Measurements from ENCODE around the gene GRIN1. TPM values are rescaled to one million over a fixed set of nuclear protein-coding genes. Genes with fewer than 3 reads are reported as not detected.

Gene GRIN1
- total RNA-seq, 1 donor from 2014 or later = not detected

DNA sequence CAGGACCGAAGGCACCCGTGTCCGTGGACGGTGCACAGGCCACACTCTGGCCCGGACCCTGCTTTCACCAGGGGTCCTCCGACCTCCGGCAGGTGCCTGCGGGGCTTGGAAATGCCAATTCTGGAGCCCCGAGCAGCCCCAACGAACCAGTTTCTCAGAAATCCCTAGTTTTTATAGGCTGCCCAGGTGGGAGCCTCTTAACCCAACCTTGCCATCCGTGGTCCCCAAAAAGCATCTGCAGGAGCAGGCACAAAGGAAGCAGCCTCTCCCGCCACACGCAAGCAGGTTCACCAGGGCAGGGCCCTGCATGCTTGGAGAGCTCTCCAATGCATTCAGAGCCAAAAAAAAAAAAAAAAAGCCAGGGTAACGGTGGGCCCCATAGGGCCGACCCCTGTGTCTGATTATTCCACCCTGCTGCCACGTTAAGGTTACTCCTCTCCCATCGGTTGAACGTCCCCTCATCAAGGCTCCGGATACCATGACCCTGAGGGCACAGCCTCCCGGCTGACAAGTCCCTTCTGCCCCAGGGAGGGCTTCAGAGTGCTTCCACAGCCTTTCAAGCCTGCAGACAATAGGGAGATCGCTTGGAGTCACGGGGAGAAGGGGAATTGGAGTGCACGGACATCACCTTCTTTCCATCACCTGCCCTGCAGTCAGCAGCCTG is 62.4 kb downstream of the GRIN1 start:
- H3K9me3 ChIP-seq (ENCODE audit: control insufficient read depth in 3 of 3, low read length in 3 of 3) = no peaks in the 10 kb centered on the region
- no peaks in the 10 kb centered on the region for H3K27me3 ChIP-seq (ENCODE audit: control insufficient read depth in 3 of 3, insufficient read depth in 3 of 3, low read length in 3 of 3)
- no peaks in the 10 kb centered on the region for H3K36me3 ChIP-seq (ENCODE audit: control insufficient read depth in 3 of 3, insufficient read depth in 3 of 3, low read length in 3 of 3)
- H3K4me1 ChIP-seq (ENCODE audit: control insufficient read depth in 3 of 3, insufficient read depth in 3 of 3, low read length in 3 of 3) = peaks cover 60 to 80% (median 75%) of the 10 kb centered on the region in 3 donors
- H3K4me3 ChIP-seq (ENCODE audit: low read length in 3 of 3) = peak overlapping the region; percentile 72 to 87 (median 83)
- H3K9ac ChIP-seq (ENCODE audit: low read depth in 1 of 3, low read length in 3 of 3) = peak overlapping the region; percentile 63 to 88 (median 72)
- H3K27ac ChIP-seq (ENCODE audit: low read depth, low read length) = peak overlapping the region; percentile 66

DNA sequence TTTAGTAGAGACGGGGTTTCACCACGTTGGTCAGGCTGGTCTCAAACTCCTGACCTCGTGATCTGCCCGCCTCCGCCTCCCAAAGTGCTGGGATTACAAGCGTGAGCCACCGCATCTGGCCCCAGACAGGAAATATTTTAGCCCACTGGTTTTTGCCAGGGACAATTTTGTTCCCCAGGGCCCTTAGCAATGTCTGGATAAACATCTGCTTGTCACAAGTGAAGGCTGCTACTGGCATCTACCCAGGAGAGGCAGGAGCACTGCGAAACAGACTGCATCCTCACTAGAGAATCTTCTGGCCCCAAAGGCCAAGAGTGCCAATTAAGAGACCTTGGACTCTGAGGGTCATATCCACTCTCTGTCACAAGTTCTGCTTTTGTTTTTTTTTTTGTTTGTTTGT is 64.0 kb downstream of the GRIN1 start:
- no peak overlapping the region for H3K4me3 ChIP-seq (ENCODE audit: low read length in 3 of 3)
- H3K27me3 ChIP-seq (ENCODE audit: control insufficient read depth in 3 of 3, insufficient read depth in 3 of 3, low read length in 3 of 3) = no peaks in the 10 kb centered on the region
- peaks cover 67 to 79% (median 68%) of the 10 kb centered on the region in 3 donors for H3K4me1 ChIP-seq (ENCODE audit: control insufficient read depth in 3 of 3, insufficient read depth in 3 of 3, low read length in 3 of 3)
- H3K9me3 ChIP-seq (ENCODE audit: control insufficient read depth in 3 of 3, low read length in 3 of 3) = no peaks in the 10 kb centered on the region
- no peak overlapping the region for H3K27ac ChIP-seq (ENCODE audit: low read depth, low read length)
- peak overlapping the region in 1 of 3 donors; percentile 8 for H3K9ac ChIP-seq (ENCODE audit: low read depth in 1 of 3, low read length in 3 of 3)
- peaks cover 0 to 7% (median 3%) of the 10 kb centered on the region in 3 donors for H3K36me3 ChIP-seq (ENCODE audit: control insufficient read depth in 3 of 3, insufficient read depth in 3 of 3, low read length in 3 of 3)

DNA sequence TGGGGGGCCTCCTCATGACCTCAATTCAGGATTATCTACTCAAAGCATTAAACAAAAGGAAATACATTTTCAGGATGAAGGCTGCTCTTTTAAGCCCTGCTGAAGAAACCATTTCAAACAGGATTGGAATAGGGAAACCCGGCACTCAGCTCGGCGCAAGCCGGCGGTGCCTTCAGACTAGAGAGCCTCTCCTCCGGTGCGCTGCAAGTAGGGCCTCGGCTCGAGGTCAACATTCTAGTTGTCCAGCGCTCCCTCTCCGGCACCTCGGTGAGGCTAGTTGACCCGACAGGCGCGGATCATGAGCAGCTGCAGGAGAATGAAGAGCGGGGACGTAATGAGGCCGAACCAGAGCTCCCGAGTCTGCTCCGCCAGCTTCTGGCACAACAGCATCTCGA is 65.8 kb downstream of the GRIN1 start:
- peak overlapping the region; percentile 73 for H3K27ac ChIP-seq (ENCODE audit: low read depth, low read length)
- peaks cover 51 to 62% (median 52%) of the 10 kb centered on the region in 3 donors for H3K4me1 ChIP-seq (ENCODE audit: control insufficient read depth in 3 of 3, insufficient read depth in 3 of 3, low read length in 3 of 3)
- peak overlapping the region; percentile 84 to 93 (median 91) for H3K9ac ChIP-seq (ENCODE audit: low read depth in 1 of 3, low read length in 3 of 3)
- H3K27me3 ChIP-seq (ENCODE audit: control insufficient read depth in 3 of 3, insufficient read depth in 3 of 3, low read length in 3 of 3) = no peaks in the 10 kb centered on the region
- peaks cover 3 to 12% (median 3%) of the 10 kb centered on the region in 3 donors for H3K36me3 ChIP-seq (ENCODE audit: control insufficient read depth in 3 of 3, insufficient read depth in 3 of 3, low read length in 3 of 3)
- no peaks in the 10 kb centered on the region for H3K9me3 ChIP-seq (ENCODE audit: control insufficient read depth in 3 of 3, low read length in 3 of 3)
- peak overlapping the region; percentile 96 to 99 (median 97) for H3K4me3 ChIP-seq (ENCODE audit: low read length in 3 of 3)

DNA sequence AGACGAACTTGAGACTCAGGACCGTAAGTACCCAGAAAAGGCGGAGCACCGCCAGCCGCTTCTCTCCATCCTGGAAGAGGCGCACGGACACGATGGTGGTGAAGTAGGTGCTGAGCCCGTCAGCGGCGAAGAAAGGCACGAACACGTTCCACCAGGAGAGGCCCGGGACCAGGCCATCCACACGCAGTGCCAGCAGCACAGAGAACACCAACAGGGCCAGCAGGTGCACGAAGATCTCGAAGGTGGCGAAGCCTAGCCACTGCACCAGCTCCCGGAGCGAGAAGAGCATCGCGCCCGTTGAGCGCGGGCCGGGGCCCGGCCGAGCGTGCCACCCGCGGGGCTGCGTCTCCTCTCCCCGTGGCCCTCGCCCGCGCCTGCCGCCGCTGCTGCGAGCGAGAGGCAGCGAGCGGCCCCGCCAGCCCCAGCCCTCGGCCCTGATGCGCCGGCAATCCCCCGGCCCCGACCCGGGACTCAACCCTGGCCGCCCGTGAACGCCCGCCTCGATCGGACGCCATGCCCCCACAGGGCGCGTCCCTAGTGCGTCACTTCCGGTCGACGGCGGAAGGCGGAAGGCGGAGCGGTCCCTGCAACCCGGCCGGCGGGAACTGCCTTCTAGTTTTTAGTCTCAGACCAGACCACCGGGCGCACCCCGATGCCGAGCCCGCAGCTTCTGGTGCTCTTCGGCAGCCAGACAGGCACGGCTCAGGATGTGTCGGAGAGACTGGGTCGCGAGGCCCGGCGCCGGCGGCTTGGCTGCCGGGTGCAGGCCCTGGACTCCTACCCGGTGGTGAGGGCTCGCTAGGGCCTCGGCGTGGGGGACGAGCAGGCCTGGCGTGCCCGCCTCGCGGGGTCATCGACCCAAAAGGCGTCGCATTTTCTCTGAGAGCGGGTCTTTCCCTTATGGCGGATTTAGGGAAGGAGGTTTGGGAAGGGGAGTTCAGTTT is 66.4 kb downstream of the GRIN1 start, which contains the start of the genes NDOR1 and TMEM203:
NDOR1 (plus strand) TSS at position 575 of the 944 bp plus-strand sequence; CDS start at position 653, 78 bp downstream.
TMEM203 (minus strand) TSS at position 523 of the 944 bp plus-strand sequence; CDS start at position 289, 234 bp downstream.
- Histone ChIP-seq H3K27me3 (ENCODE audit: control insufficient read depth in 3 of 3, insufficient read depth in 3 of 3, low read length in 3 of 3) (no peaks in the 10 kb centered on the region), H3K36me3 (ENCODE audit: control insufficient read depth in 3 of 3, insufficient read depth in 3 of 3, low read length in 3 of 3) (peaks cover 3 to 12% (median 3%) of the 10 kb centered on the region in 3 donors), H3K4me3 (ENCODE audit: low read length in 3 of 3) (peak within 1 kb of the TSS; percentile 96 to 99 (median 97)), H3K9me3 (ENCODE audit: control insufficient read depth in 3 of 3, low read length in 3 of 3) (no peaks in the 10 kb centered on the region), H3K9ac (ENCODE audit: low read depth in 1 of 3, low read length in 3 of 3) (peak within 1 kb of the TSS; percentile 84 to 93 (median 91)), H3K4me1 (ENCODE audit: control insufficient read depth in 3 of 3, insufficient read depth in 3 of 3, low read length in 3 of 3) (peaks cover 51 to 61% (median 52%) of the 10 kb centered on the region in 3 donors), H3K27ac (ENCODE audit: low read depth, low read length) (peak within 1 kb of the TSS; percentile 73)

DNA sequence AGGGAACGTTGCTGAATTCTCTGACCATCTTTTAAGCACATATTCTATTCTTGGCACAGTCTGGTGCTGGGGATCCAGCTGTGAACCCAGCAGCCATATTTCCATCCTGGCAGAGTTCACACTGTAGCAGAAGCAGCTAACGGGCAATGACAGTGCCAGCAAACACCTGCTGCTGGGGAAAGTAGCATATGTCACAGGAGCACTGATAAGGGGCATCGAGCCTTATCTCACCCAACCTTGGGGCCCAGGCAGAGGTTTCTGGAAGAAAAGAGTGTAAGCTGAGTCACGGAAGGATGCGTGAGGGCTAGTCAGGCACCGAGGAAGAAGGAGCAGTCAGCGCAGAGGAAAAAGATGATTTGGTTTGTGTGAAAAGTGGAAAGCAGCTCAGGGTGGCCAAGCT is 67.6 kb downstream of the GRIN1 start:
- peak overlapping the region; percentile 84 to 93 (median 91) for H3K9ac ChIP-seq (ENCODE audit: low read depth in 1 of 3, low read length in 3 of 3)
- H3K27me3 ChIP-seq (ENCODE audit: control insufficient read depth in 3 of 3, insufficient read depth in 3 of 3, low read length in 3 of 3) = no peaks in the 10 kb centered on the region
- peak overlapping the region; percentile 96 to 99 (median 97) for H3K4me3 ChIP-seq (ENCODE audit: low read length in 3 of 3)

GRCh38 chr9:137211532-137211931 is 72.6 kb downstream of the GRIN1 start:
- H3K9me3 ChIP-seq (ENCODE audit: control insufficient read depth in 3 of 3, low read length in 3 of 3) = no peaks in the 10 kb centered on the region
- H3K36me3 ChIP-seq (ENCODE audit: control insufficient read depth in 3 of 3, insufficient read depth in 3 of 3, low read length in 3 of 3) = peaks cover 3 to 12% (median 5%) of the 10 kb centered on the region in 3 donors
- peaks cover 4 to 12% (median 5%) of the 10 kb centered on the region in 3 donors for H3K4me1 ChIP-seq (ENCODE audit: control insufficient read depth in 3 of 3, insufficient read depth in 3 of 3, low read length in 3 of 3)
- no peak overlapping the region for H3K9ac ChIP-seq (ENCODE audit: low read depth in 1 of 3, low read length in 3 of 3)
- H3K27ac ChIP-seq (ENCODE audit: low read depth, low read length) = no peak overlapping the region
- no peak overlapping the region for H3K4me3 ChIP-seq (ENCODE audit: low read length in 3 of 3)
- H3K27me3 ChIP-seq (ENCODE audit: control insufficient read depth in 3 of 3, insufficient read depth in 3 of 3, low read length in 3 of 3) = no peaks in the 10 kb centered on the region

More for the DNA sequence above, 67.6 kb downstream of the GRIN1 start:
- Histone ChIP-seq H3K36me3 (ENCODE audit: control insufficient read depth in 3 of 3, insufficient read depth in 3 of 3, low read length in 3 of 3) (peaks cover 3 to 12% (median 3%) of the 10 kb centered on the region in 3 donors), H3K27ac (ENCODE audit: low read depth, low read length) (no peak overlapping the region), H3K9me3 (ENCODE audit: control insufficient read depth in 3 of 3, low read length in 3 of 3) (no peaks in the 10 kb centered on the region), H3K4me1 (ENCODE audit: control insufficient read depth in 3 of 3, insufficient read depth in 3 of 3, low read length in 3 of 3) (peaks cover 45 to 54% (median 46%) of the 10 kb centered on the region in 3 donors)

- Histone ChIP-seq H3K4me3 (ENCODE audit: low read length in 3 of 3) (no peak overlapping the region), H3K27ac (ENCODE audit: low read depth, low read length) (no peak overlapping the region), H3K9ac (ENCODE audit: low read depth in 1 of 3, low read length in 3 of 3) (no peak overlapping the region), H3K27me3 (ENCODE audit: control insufficient read depth in 3 of 3, insufficient read depth in 3 of 3, low read length in 3 of 3) (no peaks in the 10 kb centered on the region), H3K36me3 (ENCODE audit: control insufficient read depth in 3 of 3, insufficient read depth in 3 of 3, low read length in 3 of 3) (peaks cover 1 to 6% (median 5%) of the 10 kb centered on the region in 3 donors), H3K9me3 (ENCODE audit: control insufficient read depth in 3 of 3, low read length in 3 of 3) (no peaks in the 10 kb centered on the region), H3K4me1 (ENCODE audit: control insufficient read depth in 3 of 3, insufficient read depth in 3 of 3, low read length in 3 of 3) (peaks cover 4 to 12% (median 7%) of the 10 kb centered on the region in 3 donors)
Observed at GRCh38 chr9:137212520-137212919, 73.6 kb downstream of the GRIN1 start.

GRCh38 chr9:137213160-137214060 is 74.5 kb downstream of the GRIN1 start:
- Histone ChIP-seq H3K4me1 (ENCODE audit: control insufficient read depth in 3 of 3, insufficient read depth in 3 of 3, low read length in 3 of 3) (peaks cover 8 to 19% (median 14%) of the 10 kb centered on the region in 3 donors), H3K9me3 (ENCODE audit: control insufficient read depth in 3 of 3, low read length in 3 of 3) (no peaks in the 10 kb centered on the region), H3K27ac (ENCODE audit: low read depth, low read length) (no peak overlapping the region), H3K36me3 (ENCODE audit: control insufficient read depth in 3 of 3, insufficient read depth in 3 of 3, low read length in 3 of 3) (peaks cover 0 to 6% (median 5%) of the 10 kb centered on the region in 3 donors), H3K9ac (ENCODE audit: low read depth in 1 of 3, low read length in 3 of 3) (no peak overlapping the region), H3K4me3 (ENCODE audit: low read length in 3 of 3) (no peak overlapping the region), H3K27me3 (ENCODE audit: control insufficient read depth in 3 of 3, insufficient read depth in 3 of 3, low read length in 3 of 3) (no peaks in the 10 kb centered on the region)

DNA sequence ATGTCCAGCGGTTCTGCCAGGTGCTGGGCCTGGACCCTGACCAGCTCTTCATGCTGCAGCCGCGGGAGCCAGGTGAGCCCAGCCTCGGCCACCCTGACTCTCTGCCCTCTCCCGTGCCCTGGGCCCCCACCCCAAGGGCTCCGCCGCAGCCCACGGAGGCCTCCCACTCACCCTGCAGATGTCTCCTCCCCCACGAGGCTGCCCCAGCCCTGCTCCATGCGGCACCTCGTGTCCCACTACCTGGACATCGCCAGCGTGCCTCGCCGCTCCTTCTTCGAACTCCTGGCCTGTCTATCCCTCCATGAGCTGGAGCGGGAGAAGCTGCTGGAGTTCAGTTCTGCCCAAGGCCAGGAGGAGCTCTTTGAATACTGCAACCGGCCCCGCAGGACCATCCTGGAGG is 75.7 kb downstream of the GRIN1 start:
- no peak overlapping the region for H3K4me3 ChIP-seq (ENCODE audit: low read length in 3 of 3)
- H3K9me3 ChIP-seq (ENCODE audit: control insufficient read depth in 3 of 3, low read length in 3 of 3) = no peaks in the 10 kb centered on the region
- peaks cover 0 to 2% (median 0%) of the 10 kb centered on the region in 3 donors for H3K36me3 ChIP-seq (ENCODE audit: control insufficient read depth in 3 of 3, insufficient read depth in 3 of 3, low read length in 3 of 3)
- H3K27ac ChIP-seq (ENCODE audit: low read depth, low read length) = no peak overlapping the region
- peaks cover 8 to 27% (median 14%) of the 10 kb centered on the region in 3 donors for H3K4me1 ChIP-seq (ENCODE audit: control insufficient read depth in 3 of 3, insufficient read depth in 3 of 3, low read length in 3 of 3)
- H3K27me3 ChIP-seq (ENCODE audit: control insufficient read depth in 3 of 3, insufficient read depth in 3 of 3, low read length in 3 of 3) = no peaks in the 10 kb centered on the region
- H3K9ac ChIP-seq (ENCODE audit: low read depth in 1 of 3, low read length in 3 of 3) = no peak overlapping the region

Data from skeletal muscle tissue (tissue), 4 donors.